GM18907 (cell line): ENCODE data around the gene PDE9A.

Source experiments
- ATAC-seq: cut with Tn5 transposase; IDR thresholded peaks from one replicate; pipeline ENCODE4 v1.9.1; 2021; ENCODE audit warnings: mild to moderate bottlenecking, moderate library complexity; ENCODE audit not compliant: unreplicated experiment

PDE9A gene

DNA sequence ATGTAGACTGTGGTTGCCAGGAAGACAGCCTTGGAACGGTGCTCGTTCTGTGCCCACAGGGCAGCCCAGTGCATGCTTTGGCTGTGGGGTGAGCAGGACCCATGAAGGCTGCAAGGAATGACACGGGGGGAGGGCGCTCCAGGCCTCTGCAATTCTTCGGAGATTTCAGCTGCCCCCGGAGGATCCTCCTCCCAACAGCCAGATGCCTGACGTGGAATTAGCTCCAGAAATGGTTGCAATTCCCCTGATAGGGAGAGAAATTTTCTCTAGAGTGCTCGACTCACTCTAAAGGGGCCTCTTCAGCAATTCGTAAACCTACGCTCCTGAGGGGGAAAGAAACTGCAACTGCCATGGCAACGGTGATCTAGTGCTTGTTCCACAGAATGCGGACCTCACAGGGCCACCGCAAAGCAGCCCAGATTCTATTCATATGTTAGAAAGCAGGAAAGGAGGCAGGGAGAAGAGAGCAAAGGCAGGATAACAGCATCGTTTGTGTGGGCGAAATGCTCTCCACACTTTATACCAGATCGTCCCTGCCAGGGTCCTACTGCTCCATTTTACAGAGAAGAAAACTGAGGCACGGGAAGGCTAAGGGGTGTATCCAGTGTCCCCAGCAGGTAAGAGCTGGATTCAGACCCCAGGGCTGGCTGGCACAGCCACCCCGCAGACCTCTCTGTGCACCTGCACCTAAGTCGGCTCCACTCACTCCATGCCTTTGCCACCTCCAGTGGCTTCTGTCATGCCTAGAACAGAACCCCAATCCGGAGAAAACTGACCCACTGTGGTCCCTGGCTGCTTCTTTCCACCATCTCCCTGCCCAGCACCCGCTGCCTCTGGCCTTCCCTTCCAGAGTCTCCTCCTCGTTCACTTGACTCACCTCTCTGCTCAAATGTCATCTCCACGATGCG, 11.9 kb upstream of the PDE9A start:
- ATAC-seq = no peak

DNA sequence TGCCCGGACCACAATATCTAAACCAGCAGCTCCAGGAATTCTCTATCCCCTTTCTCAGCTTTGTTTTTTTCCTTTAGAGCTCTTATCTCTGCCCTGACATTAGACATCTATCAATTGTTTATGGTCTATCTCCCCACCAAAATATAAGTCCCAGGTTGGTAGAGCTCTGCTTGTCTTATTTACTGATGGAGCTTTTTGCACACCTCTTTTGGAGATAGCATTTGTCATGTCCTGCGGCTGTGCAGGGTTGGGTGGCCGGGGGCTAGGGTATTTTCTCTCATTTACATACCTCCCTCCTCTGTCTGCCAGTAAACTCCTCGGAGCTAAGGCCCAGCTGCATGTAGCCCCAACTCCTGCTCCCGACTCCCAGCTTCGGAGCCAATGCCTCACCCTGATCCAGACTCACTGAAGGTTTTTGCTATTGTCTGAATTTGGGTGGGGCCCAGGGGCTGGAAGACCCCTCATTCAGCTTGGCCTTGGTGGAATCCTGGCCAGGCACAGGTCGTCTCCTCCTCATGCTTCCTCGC, 11.1 kb upstream of the PDE9A start:
- ATAC-seq = no peak

GRCh38 chr21:42644223-42645208, 8.9 kb upstream of the PDE9A start:
- ATAC-seq = no peak

DNA sequence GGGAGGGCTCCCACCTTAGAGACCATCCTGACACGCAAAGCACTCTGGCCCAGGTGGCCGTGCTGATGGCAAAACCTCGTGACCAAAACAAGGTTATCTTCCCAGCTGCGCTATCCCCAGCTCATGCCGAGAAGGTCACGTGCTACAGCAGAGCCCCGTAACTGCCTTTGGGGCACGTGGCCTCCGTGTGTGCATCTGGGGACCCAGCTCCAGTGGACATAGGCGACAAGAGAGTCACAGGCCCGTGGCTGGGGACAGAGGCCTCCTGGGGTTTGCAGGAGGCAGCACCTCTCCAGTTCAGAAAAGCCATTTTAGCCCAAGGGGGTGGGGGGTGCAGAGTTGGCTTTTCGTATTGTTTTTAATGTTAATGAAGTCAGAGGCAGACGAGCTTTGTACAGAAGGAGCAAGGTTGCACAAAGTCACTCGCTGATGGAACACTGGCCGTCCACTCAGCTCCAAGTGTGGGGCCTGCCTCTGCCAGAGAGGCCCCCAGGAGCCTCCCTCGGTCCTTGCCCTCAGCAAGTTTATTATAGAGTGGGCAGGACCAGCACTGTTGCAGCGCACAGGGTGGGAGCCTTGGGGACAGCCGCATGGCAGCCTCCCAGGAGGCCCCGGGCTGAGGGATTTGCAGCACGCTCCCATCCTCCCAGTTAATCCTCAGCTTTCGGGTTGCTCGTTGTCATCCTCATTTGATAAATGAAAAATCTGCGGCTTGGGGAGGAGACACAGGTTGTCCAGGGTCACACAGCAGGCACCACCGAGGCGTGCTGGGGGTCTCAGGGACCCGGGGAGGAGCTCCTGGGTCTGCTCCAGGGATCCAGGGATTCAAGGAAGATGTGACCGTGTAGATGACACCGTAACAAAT, 8.0 kb upstream of the PDE9A start:
- ATAC-seq = no peak

DNA sequence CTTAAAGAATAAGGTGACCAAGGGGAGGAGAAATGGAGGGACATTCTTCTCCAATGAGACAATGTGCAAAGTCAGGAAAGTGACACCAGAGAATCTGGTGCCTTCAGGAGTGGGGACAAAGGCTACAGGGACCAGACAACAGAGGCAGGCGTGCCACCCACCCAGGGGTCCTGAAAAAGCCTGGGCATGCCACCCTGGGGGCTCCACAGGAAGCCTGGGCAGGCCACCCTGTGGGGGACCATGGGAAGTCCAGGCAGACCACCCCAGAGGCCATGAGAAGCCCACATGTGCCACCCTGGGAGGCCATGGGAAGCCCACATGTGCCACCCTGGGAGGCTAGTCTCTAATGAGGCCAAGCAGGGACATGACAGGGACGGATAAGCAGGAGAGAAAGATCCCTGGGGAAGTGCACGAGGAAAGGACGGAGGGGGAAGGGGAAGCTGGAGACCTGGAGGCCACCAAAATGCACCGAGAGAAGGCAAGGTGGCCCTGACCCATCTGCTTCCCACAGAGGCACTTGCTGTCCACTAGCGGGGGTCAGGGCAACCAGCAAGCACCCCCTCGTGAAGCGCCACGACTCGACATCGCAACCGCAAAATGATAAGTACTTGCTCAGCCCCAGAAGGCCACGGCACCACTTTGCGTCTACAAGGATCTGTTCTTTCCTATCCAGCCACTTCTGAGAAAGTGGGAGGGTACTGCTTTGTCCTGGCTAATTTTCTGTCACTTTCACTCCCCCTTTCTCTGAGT, 7.2 kb upstream of the PDE9A start:
- no peak for ATAC-seq

- no peak for ATAC-seq
Measured at GRCh38 chr21:42646836-42647235, 6.6 kb upstream of the PDE9A start.

DNA sequence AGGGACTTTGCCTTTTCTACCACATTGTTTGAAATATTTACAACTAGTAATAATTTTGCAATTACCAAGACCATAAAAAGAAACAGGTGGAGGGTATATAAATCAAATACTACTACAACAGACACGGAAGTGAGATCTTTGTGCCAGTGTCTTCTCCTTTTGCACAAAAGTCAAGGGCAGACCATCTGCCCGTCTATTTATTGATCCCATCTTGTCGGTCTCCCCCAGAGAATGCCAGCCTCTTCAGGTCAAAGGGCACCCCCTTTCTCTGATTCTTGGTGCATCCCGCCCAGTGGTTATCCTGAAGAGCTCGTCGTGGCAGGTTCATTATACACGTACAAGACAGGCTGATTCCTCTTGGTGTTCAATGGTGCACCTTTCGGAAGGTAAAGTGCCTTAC, 4.8 kb upstream of the PDE9A start:
- ATAC-seq = no peak

DNA sequence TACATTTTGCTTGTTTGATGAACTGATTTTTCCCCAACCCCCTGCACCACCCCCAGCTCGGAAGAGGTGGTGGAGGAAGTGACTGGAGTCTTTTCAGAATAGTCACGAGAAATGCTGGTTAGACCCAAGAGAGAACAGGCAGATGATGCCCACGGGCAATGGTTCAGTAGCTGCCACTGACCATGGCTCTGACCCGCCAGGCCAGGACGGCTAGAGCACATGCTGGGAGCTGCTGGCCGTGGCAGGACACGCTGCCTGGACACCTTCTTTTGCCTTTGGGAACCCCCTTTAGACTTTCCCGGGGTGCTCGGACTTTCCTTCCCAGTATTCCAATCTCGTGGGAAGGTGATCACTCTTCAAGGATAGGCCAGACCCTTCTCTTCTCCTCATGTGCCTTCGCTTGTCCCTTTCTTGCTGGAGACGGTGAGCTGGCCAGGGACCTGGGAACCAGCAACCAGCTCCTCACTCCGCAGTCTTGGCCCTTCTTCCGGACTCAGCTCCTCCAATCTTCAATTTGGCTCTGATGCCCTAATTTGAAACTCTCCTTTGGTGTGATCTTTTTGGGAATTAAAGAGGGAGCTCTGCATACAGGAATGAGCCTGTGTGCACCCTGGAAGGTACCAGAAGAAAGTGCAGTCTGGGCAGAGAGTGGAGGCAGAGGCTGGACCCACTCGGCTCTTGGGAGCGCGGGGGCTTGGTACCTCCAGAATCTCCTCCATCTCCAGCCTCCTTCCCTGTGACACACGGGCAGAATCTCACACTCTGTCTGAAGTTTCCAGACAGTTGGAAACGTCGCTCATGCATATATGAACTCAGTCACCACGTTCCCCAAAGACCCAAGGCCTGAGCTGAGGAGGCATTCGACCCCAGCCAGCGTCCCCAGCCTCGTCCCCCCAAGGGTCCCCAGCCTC, 4.0 kb upstream of the PDE9A start:
- ATAC-seq = no peak

GRCh38 chr21:42650033-42650370, 3.4 kb upstream of the PDE9A start:
- ATAC-seq = no peak

DNA sequence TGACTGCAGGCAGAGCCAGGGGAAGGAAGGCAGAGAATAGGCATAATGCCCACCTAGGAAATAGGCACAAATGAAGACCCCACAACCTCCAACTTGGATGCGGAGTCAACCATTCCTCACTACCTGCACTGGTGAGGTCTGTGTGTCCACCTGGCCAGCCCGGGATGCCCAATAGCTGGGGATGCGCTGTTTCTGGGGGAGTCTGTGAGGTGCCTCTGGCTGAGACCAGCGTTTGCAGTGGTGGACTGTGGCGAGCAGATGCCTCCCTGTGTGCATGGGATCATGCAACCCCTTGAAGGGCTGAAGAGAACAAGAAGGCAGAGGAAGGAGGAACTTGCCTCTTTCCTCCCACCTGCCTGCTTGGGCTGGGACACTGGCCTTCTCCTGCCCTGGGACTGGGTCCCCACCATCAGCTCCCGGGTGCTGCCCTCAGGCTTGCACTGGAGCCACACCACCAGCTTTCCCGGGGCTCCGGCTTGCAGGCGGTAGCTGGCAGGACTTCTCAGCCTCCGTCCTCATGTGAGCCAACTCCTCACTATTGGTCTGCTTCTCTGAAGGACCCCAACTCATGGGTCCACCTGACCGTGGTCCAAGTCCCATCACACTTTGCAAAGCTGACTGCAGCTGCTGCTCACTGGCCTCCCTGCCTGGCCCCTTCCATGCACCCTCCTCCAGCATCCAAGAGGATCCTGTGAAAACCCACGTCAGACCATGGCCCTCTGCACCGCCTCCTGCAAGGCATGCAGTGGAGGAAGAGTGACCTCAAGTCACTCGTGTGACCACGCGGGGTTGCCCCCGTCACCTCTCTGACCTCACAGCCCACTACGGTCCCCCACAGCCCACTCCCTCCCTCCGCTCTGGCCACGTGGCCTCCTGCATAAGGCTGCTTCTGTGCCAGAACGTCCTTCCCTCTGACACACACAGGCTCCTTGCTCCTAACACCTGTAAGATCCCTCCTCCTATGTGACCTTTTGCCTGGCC, 2.7 kb upstream of the PDE9A start:
- ATAC-seq = no peak

DNA sequence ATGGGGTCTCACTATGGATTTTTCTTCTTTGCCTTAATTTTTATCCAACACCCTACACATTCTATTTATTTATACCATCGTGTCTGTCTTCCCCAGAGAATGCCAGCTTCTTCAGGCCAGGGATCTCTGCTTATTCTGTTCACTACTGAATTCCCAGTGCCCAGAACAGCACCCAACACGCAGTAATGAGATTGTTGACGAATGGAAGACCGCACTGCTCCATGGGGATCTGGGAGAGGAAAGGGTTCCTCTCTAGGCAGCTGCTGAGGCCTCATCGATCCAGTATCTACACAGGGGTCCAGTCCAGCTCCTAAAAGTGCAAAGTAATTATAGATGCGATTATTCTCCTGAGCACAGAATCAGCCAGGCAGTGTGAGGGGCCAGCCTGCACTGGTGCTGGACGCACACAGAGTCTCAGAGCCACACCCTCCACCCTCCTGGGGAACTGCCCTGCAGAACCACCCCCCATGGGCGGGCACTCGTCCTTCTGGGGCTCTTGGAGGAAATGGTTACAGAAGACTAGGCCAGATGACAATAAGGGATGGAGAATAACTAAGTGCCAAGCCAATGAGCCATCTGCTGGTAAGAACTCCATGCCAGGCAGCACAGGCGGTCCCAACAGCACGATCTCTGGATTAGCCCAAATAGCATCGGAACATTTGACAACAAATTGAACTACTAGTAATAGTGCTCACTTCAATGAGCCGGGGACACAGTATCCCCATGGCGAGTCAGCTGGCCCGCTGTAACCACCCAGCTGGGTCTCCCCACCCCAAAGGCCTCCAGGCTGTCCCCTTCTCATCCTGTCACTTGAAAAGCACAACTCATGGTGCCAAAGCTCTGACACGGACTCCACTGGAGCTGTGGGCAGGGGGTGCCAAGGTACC, 1.7 kb upstream of the PDE9A start:
- ATAC-seq = no peak

GRCh38 chr21:42652527-42653230, 742 bp upstream of the PDE9A start:
- no peak for ATAC-seq

GRCh38 chr21:42654179-42654912, 925 bp downstream of the PDE9A start:
- ATAC-seq = no peak

DNA sequence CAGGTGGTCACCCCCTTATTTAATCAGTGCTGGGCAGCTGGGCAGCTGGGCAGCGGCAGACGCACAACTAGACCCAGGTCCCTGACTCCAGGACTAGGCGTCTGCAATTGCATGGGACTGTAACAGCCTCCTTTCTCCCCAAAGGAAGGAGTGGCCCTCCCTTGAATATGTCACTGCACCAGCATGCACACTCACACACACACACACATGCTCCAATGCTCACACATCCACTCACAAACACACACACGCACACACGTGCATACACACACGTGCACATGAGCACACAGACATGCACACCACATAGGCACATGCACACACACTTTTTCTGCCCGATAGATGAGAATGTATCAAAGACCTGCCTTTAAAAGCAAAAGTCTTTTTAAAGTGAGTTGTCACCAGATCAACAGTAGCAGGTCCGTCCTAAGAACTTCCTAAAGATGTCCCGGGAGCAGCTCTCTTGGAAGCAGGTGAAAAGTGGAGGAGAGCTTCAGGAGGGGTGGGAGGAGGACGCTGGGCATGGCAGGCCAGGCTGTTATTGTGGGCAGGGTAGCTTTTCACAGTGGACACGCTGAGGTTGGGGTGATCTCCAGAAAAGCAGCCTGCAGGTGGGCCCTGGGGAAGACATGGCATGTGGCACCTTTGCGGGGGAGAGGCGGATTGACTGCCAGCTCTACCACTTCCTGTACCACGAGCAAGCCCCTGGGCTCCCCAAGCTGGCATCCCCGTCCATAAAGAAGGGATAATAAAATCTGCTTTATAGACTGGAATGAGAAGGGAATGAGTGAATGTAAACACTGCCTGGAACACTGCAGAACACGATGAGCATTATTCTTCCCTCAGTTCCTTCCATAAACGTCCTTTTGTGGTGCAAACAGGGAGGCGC, 1.7 kb downstream of the PDE9A start:
- ATAC-seq = no peak
